ENCODE data around the gene SKAP2.

DNA sequence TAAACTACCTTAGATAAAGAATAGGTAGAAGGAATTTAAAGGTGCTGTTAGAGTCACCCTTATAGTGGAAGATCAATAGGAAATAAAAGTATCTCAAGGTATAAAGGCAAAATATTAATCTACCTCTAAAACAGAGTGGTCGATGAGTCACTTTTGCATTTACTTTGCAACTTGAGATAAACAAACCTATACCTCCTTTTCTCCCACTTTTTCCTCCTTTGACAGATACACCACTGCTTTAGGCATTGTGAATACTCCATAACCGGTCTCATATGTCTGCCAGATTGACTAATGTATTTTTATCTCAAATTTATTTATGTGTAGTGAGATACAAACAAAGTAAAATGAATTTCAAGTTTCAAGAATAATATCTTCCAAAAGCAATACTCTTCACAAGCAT lies 193.5 kb downstream of the SKAP2 start:
- TF ChIP-seq, protein P1, sequence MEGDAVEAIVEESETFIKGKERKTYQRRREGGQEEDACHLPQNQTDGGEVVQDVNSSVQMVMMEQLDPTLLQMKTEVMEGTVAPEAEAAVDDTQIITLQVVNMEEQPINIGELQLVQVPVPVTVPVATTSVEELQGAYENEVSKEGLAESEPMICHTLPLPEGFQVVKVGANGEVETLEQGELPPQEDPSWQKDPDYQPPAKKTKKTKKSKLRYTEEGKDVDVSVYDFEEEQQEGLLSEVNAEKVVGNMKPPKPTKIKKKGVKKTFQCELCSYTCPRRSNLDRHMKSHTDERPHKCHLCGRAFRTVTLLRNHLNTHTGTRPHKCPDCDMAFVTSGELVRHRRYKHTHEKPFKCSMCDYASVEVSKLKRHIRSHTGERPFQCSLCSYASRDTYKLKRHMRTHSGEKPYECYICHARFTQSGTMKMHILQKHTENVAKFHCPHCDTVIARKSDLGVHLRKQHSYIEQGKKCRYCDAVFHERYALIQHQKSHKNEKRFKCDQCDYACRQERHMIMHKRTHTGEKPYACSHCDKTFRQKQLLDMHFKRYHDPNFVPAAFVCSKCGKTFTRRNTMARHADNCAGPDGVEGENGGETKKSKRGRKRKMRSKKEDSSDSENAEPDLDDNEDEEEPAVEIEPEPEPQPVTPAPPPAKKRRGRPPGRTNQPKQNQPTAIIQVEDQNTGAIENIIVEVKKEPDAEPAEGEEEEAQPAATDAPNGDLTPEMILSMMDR (conservative IDR thresholded peaks at IDR 0.05; ENCODE audit: low read depth, low read length): no peak
- no peak for TF ChIP-seq EZH2phosphoT487 (IDR thresholded peaks at IDR 0.05; ENCODE audit: borderline replicate concordance, low read length)
- no peak for TF ChIP-seq EZH2 (IDR thresholded peaks at IDR 0.05; ENCODE audit: low read length, unreplicated experiment)
